Choroid plexus epithelial cell (primary cell): ENCODE data around the gene ZNF407.
A peak's percentile ranks its signal among the peaks of the same experiment; 100 is the strongest.

Experiments used
- DNase-seq: peaks from one replicate; pipeline ENCODE4 v3.0.0-alpha.2; 2010; ENCODE audit warnings: low read depth
- H3K4me3 ChIP-seq: 2 replicates; pipeline ENCODE4 v1.5.1; 2011; ENCODE audit warnings: low read depth, mild to moderate bottlenecking, control low read depth, low read length, moderate library complexity
- TF ChIP-seq, protein P1 (sequence below): conservative IDR thresholded peaks from 2 replicates; pipeline ENCODE4 v1.5.1; 2011; ENCODE audit warnings: low read depth, mild to moderate bottlenecking, control low read depth, inconsistent platforms, low read length, moderate library complexity

ZNF407 gene

DNA sequence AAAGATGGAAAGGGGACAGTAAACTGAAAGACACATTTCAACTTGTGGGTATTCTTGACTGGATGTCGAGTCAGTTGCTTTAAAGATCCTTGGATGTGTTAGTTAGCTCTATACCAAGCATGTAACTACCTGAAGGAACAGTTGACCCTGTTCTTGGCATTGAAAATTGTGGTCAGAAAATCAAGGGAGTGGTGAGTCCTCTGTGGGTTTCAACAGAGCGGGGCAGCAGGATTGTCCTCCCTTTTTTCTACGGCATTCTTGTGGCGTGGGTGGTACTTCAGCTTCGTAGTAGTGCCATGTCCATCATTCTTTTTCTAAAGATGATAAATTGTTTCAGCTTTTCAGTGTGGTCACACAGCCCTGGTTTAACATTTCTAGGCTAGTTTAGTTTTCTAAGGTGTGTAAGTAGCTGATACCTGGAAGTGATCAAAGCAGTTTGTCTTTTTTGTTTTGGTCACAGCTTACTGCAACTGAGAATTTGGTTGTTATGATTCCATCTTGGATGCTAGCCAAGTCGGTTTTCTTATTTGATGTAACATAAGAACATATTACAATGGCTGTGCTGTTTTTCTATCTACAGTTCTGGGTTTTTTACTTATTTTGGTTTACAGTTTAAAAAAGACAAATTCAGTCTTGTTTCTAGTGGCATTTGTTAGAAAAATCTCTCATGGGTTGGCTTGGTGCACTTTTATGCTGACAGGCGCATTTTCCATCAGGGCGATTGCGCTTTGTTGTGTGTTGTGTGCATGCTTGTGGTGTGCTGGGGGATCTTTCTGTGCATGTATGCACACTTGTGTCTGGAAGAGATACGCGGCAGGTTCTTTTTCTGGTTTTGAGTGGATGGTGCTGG is 84.7 kb downstream of the ZNF407 start:
- no peak overlapping the region for H3K4me3 ChIP-seq
- DNase-seq = peak; percentile 7
- TF ChIP-seq, protein P1, sequence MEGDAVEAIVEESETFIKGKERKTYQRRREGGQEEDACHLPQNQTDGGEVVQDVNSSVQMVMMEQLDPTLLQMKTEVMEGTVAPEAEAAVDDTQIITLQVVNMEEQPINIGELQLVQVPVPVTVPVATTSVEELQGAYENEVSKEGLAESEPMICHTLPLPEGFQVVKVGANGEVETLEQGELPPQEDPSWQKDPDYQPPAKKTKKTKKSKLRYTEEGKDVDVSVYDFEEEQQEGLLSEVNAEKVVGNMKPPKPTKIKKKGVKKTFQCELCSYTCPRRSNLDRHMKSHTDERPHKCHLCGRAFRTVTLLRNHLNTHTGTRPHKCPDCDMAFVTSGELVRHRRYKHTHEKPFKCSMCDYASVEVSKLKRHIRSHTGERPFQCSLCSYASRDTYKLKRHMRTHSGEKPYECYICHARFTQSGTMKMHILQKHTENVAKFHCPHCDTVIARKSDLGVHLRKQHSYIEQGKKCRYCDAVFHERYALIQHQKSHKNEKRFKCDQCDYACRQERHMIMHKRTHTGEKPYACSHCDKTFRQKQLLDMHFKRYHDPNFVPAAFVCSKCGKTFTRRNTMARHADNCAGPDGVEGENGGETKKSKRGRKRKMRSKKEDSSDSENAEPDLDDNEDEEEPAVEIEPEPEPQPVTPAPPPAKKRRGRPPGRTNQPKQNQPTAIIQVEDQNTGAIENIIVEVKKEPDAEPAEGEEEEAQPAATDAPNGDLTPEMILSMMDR = no peak

DNA sequence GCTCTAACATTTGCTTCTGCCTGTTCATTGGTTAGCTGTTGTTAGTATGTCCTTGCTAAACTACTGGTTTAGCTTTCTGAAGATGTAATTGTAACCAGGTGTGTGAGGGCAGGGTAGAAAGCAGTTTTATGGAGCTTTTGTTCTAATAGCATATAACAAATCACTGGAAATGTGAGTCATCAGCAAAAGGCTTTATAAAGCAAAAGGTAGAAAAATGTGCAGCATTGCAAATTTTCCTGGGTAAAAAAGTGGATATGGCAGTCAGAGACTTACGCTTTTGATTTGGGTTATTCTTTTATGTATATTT is 85.3 kb downstream of the ZNF407 start:
- no peak overlapping the region for H3K4me3 ChIP-seq
- DNase-seq = peak; percentile 16
- TF ChIP-seq, protein P1 = no peak

DNA sequence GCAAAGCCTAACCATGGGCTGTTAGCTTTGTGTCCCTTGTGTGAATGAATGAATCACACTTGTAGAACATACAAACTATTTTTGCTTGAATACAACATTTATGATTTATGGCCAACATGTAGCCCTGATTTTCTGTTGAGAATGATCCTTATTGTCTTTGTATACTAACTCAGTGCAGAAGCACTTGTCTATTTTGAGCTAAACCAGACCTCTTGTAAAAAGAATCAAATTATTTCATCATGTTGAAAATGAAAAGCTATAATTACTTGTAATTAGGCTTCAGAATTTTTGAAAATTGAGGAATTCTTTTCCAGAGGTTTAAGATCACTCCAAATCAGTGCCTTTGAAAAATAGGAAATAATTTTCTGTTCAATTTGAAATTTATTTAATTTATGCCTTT is 85.9 kb downstream of the ZNF407 start:
- TF ChIP-seq, protein P1 = no peak
- DNase-seq = no peak
- no peak overlapping the region for H3K4me3 ChIP-seq

DNA sequence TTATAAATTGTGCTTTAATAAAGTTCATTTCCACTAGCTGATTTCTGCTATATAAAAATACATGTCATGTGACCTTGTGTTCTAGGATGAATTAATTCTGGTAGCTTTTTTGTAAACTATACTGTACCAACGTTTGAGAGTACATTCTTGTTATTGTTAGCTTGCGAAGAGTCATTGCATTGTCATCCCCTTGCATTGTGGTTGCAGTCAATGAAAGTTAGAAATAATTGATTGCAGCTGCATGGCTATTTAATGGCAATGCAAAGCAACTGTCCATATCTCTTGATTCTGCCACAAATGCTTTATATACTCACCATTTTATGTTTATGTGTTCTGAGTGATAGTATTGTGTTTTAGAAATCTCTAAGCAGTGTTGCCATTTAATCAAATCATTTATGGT is 91.6 kb downstream of the ZNF407 start:
- peak; percentile 28 for DNase-seq
- no peak overlapping the region for H3K4me3 ChIP-seq
- TF ChIP-seq, protein P1 = no peak

DNA sequence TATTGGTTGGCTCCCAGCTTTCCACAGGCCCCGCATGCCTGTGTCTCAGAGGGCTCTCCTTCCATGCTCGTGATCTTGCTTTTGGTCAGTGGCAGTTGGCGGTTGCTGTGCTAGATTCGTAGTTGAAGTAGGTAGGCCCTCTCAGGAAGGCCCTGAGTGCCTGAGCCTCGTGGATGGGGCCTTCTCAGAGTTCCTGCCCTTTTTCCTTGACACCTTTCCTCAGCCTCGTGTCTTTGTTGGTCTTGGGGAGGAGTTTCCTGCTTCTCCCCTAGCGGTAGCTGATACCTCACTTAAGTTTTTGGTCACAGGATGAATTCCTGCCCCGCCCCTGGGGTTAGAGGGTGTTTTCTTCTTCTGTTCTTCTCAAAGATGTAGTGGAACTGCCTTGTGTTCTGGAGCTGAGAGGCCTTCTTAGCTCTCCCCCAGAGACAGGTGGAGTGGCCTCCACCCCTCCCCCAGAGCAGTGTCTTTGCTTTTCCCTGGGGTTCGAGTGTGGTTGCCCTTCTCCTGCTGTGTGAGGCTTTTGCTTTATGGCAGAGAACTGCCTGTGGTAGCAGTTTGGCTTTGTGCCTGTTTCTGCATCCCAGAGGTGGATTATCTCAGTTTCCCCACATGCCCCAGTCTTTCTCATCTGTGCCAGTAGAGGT is 94.8 kb downstream of the ZNF407 start:
- DNase-seq = no peak
- no peak overlapping the region for H3K4me3 ChIP-seq
- TF ChIP-seq, protein P1 = no peak

DNA sequence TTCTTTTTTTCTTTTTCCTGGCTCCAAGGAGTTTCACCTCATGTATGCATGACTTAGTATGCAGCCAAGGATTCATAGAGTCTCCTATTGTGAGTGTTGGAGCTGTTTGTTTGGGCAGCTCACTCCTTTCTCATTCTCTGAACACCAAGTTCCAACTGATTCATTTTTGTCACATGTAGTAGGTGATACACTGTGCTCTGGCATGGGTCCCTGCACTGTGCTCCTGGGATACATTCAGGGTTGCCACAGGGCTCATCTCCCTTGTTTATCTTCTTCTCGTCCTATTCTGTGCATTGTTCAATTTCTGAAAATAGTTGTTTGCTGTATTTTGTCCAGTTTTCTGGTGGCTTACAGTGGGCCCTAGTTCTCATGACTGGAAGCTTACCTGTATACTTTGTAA is 96.8 kb downstream of the ZNF407 start:
- DNase-seq = no peak
- no peak overlapping the region for H3K4me3 ChIP-seq
- TF ChIP-seq, protein P1 = no peak

DNA sequence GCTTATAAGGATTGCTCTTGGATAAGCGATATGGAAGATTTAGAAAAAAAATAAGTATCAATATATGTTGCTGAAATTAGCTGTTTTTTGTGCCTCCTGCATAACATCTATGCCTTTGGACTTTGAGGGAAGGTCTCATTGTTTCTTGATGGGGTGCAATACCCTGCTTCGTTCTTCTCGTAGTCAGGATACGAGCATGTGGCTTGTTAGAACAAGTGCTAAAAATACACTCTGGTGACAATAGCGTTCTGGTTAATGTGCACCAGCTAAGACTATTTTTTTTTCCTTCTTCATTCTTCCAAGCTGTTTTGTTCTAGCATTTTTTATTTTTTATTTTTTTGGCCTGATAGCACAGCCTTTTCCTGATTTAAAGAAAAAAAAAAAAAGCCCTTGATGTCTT is 97.5 kb downstream of the ZNF407 start:
- TF ChIP-seq, protein P1 = no peak
- no peak for DNase-seq
- no peak overlapping the region for H3K4me3 ChIP-seq
